ENCODE measurements around the gene PCBP3. TPM values are rescaled to one million over a fixed set of nuclear protein-coding genes. Genes with fewer than 3 reads are reported as not detected.

Gene PCBP3
- total RNA-seq, result 6.4 to 11.8 TPM (median 11.8 TPM) in 3 replicates
- long read RNA-seq, partial matches to known transcripts, result 3 of 44 reads
- long read RNA-seq, other reads (novel, unspliced or antisense), result 36 of 44 reads

DNA sequence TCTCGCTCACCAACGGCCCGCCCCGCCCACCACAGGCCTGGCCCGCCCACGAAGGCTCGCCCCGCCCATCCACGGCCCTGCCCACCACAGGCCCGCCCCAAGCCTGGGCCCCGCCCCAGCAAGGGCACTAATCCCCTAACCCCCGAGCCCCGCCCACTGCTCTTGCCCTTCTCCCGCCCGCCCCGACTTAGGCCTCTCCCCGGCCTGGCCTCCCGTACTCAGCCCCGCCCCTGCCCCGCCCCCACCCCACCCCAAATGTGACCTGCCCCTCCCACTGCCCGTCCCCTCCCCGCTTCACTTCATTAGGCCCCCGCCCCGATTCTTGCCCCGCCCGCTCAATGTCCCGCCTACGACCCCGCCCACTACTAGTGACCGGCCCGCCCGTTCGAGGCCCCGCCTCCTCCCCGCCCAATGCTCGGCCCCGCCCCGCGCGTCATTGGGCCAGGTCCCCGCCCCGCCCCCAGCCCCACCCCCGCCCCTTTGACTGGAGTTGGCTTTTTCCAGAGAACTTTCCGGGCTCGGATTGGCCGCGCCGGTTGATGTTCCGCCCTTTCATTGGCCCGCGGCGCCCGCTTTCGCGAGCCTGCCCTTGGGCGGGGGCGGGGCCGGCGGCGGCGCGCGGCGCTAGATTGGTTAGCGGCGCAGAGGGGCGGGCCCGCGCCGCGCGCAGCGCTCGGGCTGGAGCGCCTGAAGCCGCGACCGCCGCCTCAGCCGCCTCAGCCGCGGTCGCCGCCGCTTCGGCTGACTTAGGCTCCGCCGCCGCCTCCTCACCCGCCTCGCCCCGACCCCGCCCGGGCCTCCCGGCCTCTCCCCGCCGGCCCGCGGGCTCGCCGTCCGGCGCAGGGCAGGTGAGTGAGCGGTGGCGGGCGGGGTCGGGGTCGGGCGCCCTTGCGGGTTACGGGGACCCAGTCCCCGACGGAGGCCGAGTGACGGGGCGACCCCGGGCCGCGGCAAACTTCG, at the start of gene PCBP3:
PCBP3 (plus strand) TSS at position 705 of the 960 bp plus-strand sequence. CDS start 206,361 bp downstream, outside the sequence.
- Mint-ChIP-seq H3K4me3 (ENCODE audit: unreplicated experiment) (peak within 1 kb of the TSS; percentile 70), H3K36me3 (ENCODE audit: low read depth) (no peaks in the 10 kb centered on the region), H3K9me3 (ENCODE audit: low read depth) (peaks cover 5% of the 10 kb centered on the region), H3K27ac (ENCODE audit: unreplicated experiment) (peak within 1 kb of the TSS; percentile 58), H3K27me3 (ENCODE audit: low read depth) (no peaks in the 10 kb centered on the region), H3K4me1 (ENCODE audit: low read depth) (peaks cover 38% of the 10 kb centered on the region)
- no peak for DNase-seq (ENCODE audit: low spot score)
- TF ChIP-seq, protein P1, sequence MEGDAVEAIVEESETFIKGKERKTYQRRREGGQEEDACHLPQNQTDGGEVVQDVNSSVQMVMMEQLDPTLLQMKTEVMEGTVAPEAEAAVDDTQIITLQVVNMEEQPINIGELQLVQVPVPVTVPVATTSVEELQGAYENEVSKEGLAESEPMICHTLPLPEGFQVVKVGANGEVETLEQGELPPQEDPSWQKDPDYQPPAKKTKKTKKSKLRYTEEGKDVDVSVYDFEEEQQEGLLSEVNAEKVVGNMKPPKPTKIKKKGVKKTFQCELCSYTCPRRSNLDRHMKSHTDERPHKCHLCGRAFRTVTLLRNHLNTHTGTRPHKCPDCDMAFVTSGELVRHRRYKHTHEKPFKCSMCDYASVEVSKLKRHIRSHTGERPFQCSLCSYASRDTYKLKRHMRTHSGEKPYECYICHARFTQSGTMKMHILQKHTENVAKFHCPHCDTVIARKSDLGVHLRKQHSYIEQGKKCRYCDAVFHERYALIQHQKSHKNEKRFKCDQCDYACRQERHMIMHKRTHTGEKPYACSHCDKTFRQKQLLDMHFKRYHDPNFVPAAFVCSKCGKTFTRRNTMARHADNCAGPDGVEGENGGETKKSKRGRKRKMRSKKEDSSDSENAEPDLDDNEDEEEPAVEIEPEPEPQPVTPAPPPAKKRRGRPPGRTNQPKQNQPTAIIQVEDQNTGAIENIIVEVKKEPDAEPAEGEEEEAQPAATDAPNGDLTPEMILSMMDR (IDR thresholded peaks at IDR 0.05), result no peak

- peaks cover 27% of the 10 kb centered on the region for H3K27me3 Mint-ChIP-seq (ENCODE audit: low read depth)
- no peak overlapping the region for H3K27ac Mint-ChIP-seq (ENCODE audit: unreplicated experiment)
- TF ChIP-seq, protein P1 (IDR thresholded peaks at IDR 0.05), result no peak
- H3K4me3 Mint-ChIP-seq (ENCODE audit: unreplicated experiment), result no peak overlapping the region
- H3K4me1 Mint-ChIP-seq (ENCODE audit: low read depth), result no peaks in the 10 kb centered on the region
- H3K36me3 Mint-ChIP-seq (ENCODE audit: low read depth), result peaks cover 2% of the 10 kb centered on the region
- H3K9me3 Mint-ChIP-seq (ENCODE audit: low read depth), result no peaks in the 10 kb centered on the region
- peak; percentile 43 for DNase-seq (ENCODE audit: low spot score)
Observed at GRCh38 chr21:45594721-45595489, 48.6 kb upstream of the PCBP3 start.

GRCh38 chr21:45595574-45596295, 47.8 kb upstream of the PCBP3 start:
- Mint-ChIP-seq H3K27me3 (ENCODE audit: low read depth) (peaks cover 35% of the 10 kb centered on the region), H3K27ac (ENCODE audit: unreplicated experiment) (no peak overlapping the region), H3K4me3 (ENCODE audit: unreplicated experiment) (no peak overlapping the region), H3K9me3 (ENCODE audit: low read depth) (peaks cover 8% of the 10 kb centered on the region), H3K4me1 (ENCODE audit: low read depth) (no peaks in the 10 kb centered on the region), H3K36me3 (ENCODE audit: low read depth) (peaks cover 4% of the 10 kb centered on the region)
- peak; percentile 68 for DNase-seq (ENCODE audit: low spot score)
- TF ChIP-seq, protein P1 (IDR thresholded peaks at IDR 0.05), result no peak

DNA sequence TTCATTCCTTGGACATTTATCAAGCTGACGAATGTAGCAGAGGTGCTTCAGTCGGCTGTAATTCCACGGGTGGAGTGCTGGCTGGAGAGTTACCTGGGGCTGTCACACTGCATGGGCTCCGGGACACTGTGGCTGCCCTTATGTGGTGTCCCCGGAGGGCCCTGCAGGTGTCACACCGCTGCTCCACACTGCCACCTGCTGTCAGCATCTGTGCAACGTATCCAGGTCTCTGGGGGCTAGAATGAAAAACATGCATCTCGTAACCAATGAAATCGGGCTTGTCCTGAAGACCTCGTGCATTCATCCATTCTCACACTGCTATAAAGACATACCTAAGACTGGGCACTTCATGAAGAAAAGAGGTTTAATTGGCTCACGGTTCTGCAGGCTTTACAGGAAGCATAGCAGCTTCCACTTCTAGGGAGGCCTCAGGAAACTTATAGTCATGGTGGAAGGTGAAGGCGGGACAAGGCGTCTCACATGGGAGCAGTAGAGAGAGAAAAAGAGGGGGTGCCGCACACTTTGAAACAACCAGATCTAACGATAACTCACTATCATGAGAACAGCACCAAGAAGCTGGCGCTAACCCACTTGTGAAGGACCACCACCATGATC, 46.7 kb upstream of the PCBP3 start:
- no peak overlapping the region for H3K4me3 Mint-ChIP-seq (ENCODE audit: unreplicated experiment)
- H3K27ac Mint-ChIP-seq (ENCODE audit: unreplicated experiment), result no peak overlapping the region
- TF ChIP-seq, protein P1 (IDR thresholded peaks at IDR 0.05), result peak; percentile 88
- peaks cover 5% of the 10 kb centered on the region for H3K36me3 Mint-ChIP-seq (ENCODE audit: low read depth)
- peaks cover 37% of the 10 kb centered on the region for H3K27me3 Mint-ChIP-seq (ENCODE audit: low read depth)
- H3K4me1 Mint-ChIP-seq (ENCODE audit: low read depth), result no peaks in the 10 kb centered on the region
- peak; percentile 71 for DNase-seq (ENCODE audit: low spot score)
- H3K9me3 Mint-ChIP-seq (ENCODE audit: low read depth), result peaks cover 9% of the 10 kb centered on the region

All from chondrocyte (in vitro differentiated cells).